K562 (cell line): ENCODE results near the gene ADRM1. TPM values are rescaled to one million over a fixed set of nuclear protein-coding genes. Genes with fewer than 3 reads are reported as not detected.

ENCODE experiments used
- ATAC-seq: fragments of 200-7000 bp; cut with Tn5 transposase; 3 replicates; pipeline ENCODE4 v1.9.1; 2020; ENCODE audit warnings: moderate library complexity
- BruUV-seq: library from RNA; stranded (reverse); fragments of 400-500 nt; replicated peaks from 2 replicates; lab custom pipeline; 2021; lab: Mats Ljungman, UMichigan
- CTCF ChIA-PET: fragments of 300-600 bp; formaldehyde crosslinking; extraction: SDS; loops from one replicate; lab custom pipeline; 2021; ENCODE audit warnings: low intra/inter-chr PET ratio; lab: Yijun Ruan, JAX
- POLR2A ChIA-PET: fragments of 300-600, 350-650 bp; sonication (Branson Sonifier 250); formaldehyde crosslinking; extraction: SDS; loops from one replicate; lab custom pipeline; 2021; ENCODE audit warnings: antibody characterized with exemption, inconsistent platforms; lab: Yijun Ruan, JAX
- DNase-seq, 4 experiments: peaks; one replicate each; pipeline versions ENCODE4 v3.0.0 to v3.0.0-alpha.2; 2011 to 2018; ENCODE audit warnings: low spot score in 3 of 4, mixed read lengths in 3 of 4; ENCODE audit errors: extremely low read depth in 1 of 4
- FAIRE-seq: peaks from 2 replicates; lab custom pipeline; 2011; peaks lifted over from hg19 to GRCh38; lab: Jason Lieb, UNC
- H2AFZ ChIP-seq: 2 replicates; pipeline ENCODE4 v1.6.0; 2011; ENCODE audit warnings: low read depth, low read length, control low read depth, inconsistent platforms
- H3K27ac ChIP-seq: fragments of 200-600 bp; 3 replicates; pipeline ENCODE4 v1.8.0; 2011; ENCODE audit warnings: low read depth, mild to moderate bottlenecking, control low read depth, inconsistent platforms, low read length, moderate library complexity, mixed read lengths; ENCODE audit errors: extremely low read depth
- H3K27me3 ChIP-seq, 2 experiments: fragments of 300-600 bp in 1 of 2; 2 replicates in 1 of 2; 3 replicates in 1 of 2; pipeline versions ENCODE4 v1.6.0 to v1.8.0; 2011; ENCODE audit warnings: inconsistent platforms in 2 of 2, low read length in 2 of 2, mild to moderate bottlenecking in 1 of 2, mixed read lengths in 1 of 2, moderate library complexity in 1 of 2; ENCODE audit not compliant: control insufficient read depth in 2 of 2, insufficient read depth in 2 of 2
- H3K36me3 ChIP-seq: fragments of 300-600 bp; 3 replicates; pipeline ENCODE4 v1.8.0; 2011; ENCODE audit warnings: mild to moderate bottlenecking, low read length, inconsistent platforms; ENCODE audit not compliant: control insufficient read depth, insufficient read depth
- H3K4me1 ChIP-seq, 2 experiments: fragments of 200-600 bp in 1 of 2; replicated peaks in 1 of 2; 2 replicates in 1 of 2; 3 replicates in 1 of 2; pipeline versions ENCODE4 v1.5.1 to v1.8.0; 2011; ENCODE audit warnings: inconsistent platforms in 2 of 2, low read length in 2 of 2, mild to moderate bottlenecking in 1 of 2, mixed read lengths in 1 of 2, moderate library complexity in 1 of 2; ENCODE audit not compliant: control insufficient read depth in 2 of 2, insufficient read depth in 2 of 2
- H3K4me2 ChIP-seq: 2 replicates; pipeline ENCODE4 v1.6.1; 2011; ENCODE audit warnings: low read length, control low read depth, inconsistent platforms, mixed read lengths; ENCODE audit not compliant: insufficient read depth
- H3K4me3 ChIP-seq: fragments of 200-600 bp; sonication (generic), shearing (Covaris generic); 2 replicates; pipeline ENCODE4 v1.5.1; 2016; ENCODE audit warnings: control low read depth, inconsistent platforms
- H3K79me2 ChIP-seq: fragments of 200-600 bp; 3 replicates; pipeline ENCODE4 v1.8.0; 2011; ENCODE audit warnings: low read length, inconsistent platforms; ENCODE audit not compliant: control insufficient read depth, insufficient read depth
- H3K9ac ChIP-seq, 2 experiments: 2 replicates each; pipeline versions ENCODE4 v1.6.0 to v1.6.1; 2011; ENCODE audit warnings: low read depth in 2 of 2, low read length in 2 of 2, control low read depth in 1 of 2, inconsistent platforms in 1 of 2, mild to moderate bottlenecking in 1 of 2, mixed read lengths in 1 of 2; ENCODE audit not compliant: insufficient read depth in 1 of 2
- H3K9me1 ChIP-seq: one replicate; pipeline ENCODE4 v1.6.0; 2011; ENCODE audit warnings: inconsistent platforms, mild to moderate bottlenecking, low read length, moderate library complexity; ENCODE audit not compliant: control insufficient read depth, insufficient read depth
- H3K9me3 ChIP-seq: replicated peaks from 2 replicates; pipeline ENCODE4 v1.5.1; 2011; ENCODE audit warnings: low read depth, low read length, inconsistent platforms; ENCODE audit not compliant: control insufficient read depth, insufficient read depth
- H4K20me1 ChIP-seq: replicated peaks from 2 replicates; pipeline ENCODE4 v1.6.1; 2011; ENCODE audit warnings: low read length, inconsistent platforms, mixed read lengths; ENCODE audit not compliant: control insufficient read depth, insufficient read depth
- CBFB ChIP-seq: sonication (generic); formaldehyde crosslinking; IDR thresholded peaks from 2 replicates; pipeline ENCODE4 v1.4.0; 2020; ENCODE audit warnings: mild to moderate bottlenecking, missing genetic modification reagents
- KDM4B ChIP-seq, 2 experiments: fragments of 450-650 bp in 1 of 2; sonication (generic) in 1 of 2; IDR thresholded peaks; 2 replicates each; pipeline ENCODE4 v1.6.1; 2016 to 2017; ENCODE audit warnings: borderline replicate concordance in 2 of 2, antibody characterized with exemption in 1 of 2, low read depth in 1 of 2, mild to moderate bottlenecking in 1 of 2
- PHB ChIP-seq: fragments of 250-450 bp; sonication (Bioruptor Pico); IDR thresholded peaks from 2 replicates; pipeline ENCODE4 v1.5.0; 2021
- SMAD2 ChIP-seq: fragments of 150-350 bp; IDR thresholded peaks from 2 replicates; pipeline ENCODE4 v1.6.1; 2014; ENCODE audit warnings: low read depth, mild to moderate bottlenecking, low read length
- SNIP1 ChIP-seq: fragments of 450-650 bp; IDR thresholded peaks from 2 replicates; pipeline ENCODE4 v1.7.1; 2017; ENCODE audit warnings: low read depth, mild to moderate bottlenecking
- SOX6 ChIP-seq: fragments of 450-650 bp; IDR thresholded peaks from 2 replicates; pipeline ENCODE4 v1.6.1; 2014; ENCODE audit warnings: mild to moderate bottlenecking
- ZBTB7A ChIP-seq: IDR thresholded peaks from 2 replicates; pipeline ENCODE4 v1.6.1; 2011; ENCODE audit warnings: low read depth, mild to moderate bottlenecking, low read length, moderate library complexity, borderline replicate concordance; ENCODE audit not compliant: control insufficient read depth
- WGBS: fragments of 100-300 bp; shearing (Covaris generic); methylation state at CpG from one replicate; pipeline ENCODE4 v1.1.6; 2016; ENCODE audit warnings: low coverage, mixed read lengths; ENCODE audit not compliant: insufficient coverage; ENCODE audit errors: missing lambda C conversion rate; 5-methylcytosine and 5-hydroxymethylcytosine counted together
- in situ Hi-C: fragments of 300-500 bp; cut with MboI; formaldehyde crosslinking; loops from 4 replicates; pipeline ENCODE4 v1.15.0; 2018; ENCODE audit warnings: inconsistent platforms, mixed read lengths
- intact Hi-C: fragments of 100-400 bp; cut with micrococcal nuclease; formaldehyde crosslinking; loops from 2 replicates; pipeline ENCODE4 v1.14.2; 2022
- polyA plus RNA-seq, 8 experiments: library from polyadenylated mRNA; depleted of rRNA in 4 of 8; stranded (reverse) in 5 of 8; unstranded in 3 of 8; fragments of >200 nt; fragmentation: Nextera tagmentation in 2 of 8; fragmentation: Illumina TruSeq in 1 of 8; extraction: Ambion mirVana in 2 of 8; extraction: Trizol in 1 of 8; gene quantifications; 2 replicates each; pipeline versions ENCODE4 v1.2.1 to v1.2.3, GENCODE V29; 2011 to 2014; ENCODE audit warnings: inconsistent platforms in 1 of 8, missing spikeins in 1 of 8
- total RNA-seq, 7 experiments: library from RNA; depleted of rRNA in 6 of 7; stranded (reverse); fragments of >200 nt in 6 of 7; fragmentation: Illumina TruSeq in 2 of 7; extraction: Trizol in 2 of 7; gene quantifications; 2 replicates each; pipeline versions ENCODE4 v1.2.1 to v1.2.3, GENCODE V29; 2011 to 2021; ENCODE audit warnings: low replicate concordance in 1 of 7
- TF ChIP-seq, protein P1 (sequence below), 3 experiments: IDR thresholded peaks in 2 of 3; conservative IDR thresholded peaks in 1 of 3; 2 replicates each; pipeline ENCODE4 v1.5.1; 2011 to 2012; ENCODE audit warnings: low read length in 3 of 3, mild to moderate bottlenecking in 3 of 3, control low read depth in 2 of 3, improper control_type of control experiment in 1 of 3, inconsistent platforms in 1 of 3, low read depth in 1 of 3, mixed read lengths in 1 of 3, moderate library complexity in 1 of 3; ENCODE audit not compliant: insufficient read depth in 2 of 3
- TF ChIP-seq, protein P2 (sequence below): fragments of 450-650 bp; IDR thresholded peaks from 2 replicates; pipeline ENCODE4 v1.6.1; 2018; ENCODE audit not compliant: partially characterized antibody
- TF ChIP-seq, protein P3 (sequence below): fragments of 250-450 bp; sonication (Bioruptor Pico); IDR thresholded peaks from 2 replicates; pipeline ENCODE4 v1.8.0; 2021; ENCODE audit warnings: moderate library complexity, mild to moderate bottlenecking, inconsistent platforms

ADRM1 gene
- total and polyA plus RNA-seq, 9 of the 15 experiments (the other 6 are each of a cell fraction or from before 2014, with no cell fraction given), result 5.0 to 223 (median 67.4) TPM

DNA sequence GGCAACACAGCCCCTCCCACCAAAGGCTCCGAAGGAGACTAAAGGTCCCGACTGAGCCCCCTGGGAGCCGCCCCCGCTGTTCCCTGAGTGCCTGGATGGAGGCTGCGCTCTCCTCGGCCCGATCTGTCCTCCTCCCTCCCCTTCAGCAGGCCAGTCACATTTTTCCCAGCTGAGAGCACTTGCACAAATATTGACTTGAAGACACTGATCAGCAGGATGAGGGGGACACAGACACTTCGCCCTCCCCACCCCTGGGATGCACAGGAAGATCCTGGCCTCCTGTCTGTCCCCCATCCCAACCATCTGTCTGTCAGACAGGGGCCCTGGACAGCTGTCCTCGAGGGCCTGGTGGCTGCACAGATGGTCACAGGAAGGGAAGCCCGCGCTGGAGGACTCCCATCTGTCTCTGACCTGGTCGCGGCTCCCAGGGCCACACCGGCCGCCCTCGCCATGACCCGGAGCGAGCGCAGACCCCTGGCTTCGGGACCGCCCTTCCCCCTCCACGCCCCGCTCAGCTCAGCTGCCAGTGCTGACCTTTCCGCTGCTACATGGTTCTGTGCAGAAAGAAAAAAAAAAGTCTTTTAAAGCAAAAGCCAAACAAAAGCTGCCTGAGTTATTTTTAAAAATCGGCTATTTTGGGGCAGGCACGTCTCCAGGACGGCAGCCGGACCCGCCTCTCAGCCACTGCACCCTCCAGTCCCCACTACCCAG is 53.2 kb downstream of the ADRM1 start (continued):
- TF ChIP-seq CBFB (CRISPR knock-in tag), result no peak
- TF ChIP-seq ZBTB7A, result peak; percentile 26; the same call in 1 of the 2 replicates
- TF ChIP-seq, all 486 proteins: peak for 2

DNA sequence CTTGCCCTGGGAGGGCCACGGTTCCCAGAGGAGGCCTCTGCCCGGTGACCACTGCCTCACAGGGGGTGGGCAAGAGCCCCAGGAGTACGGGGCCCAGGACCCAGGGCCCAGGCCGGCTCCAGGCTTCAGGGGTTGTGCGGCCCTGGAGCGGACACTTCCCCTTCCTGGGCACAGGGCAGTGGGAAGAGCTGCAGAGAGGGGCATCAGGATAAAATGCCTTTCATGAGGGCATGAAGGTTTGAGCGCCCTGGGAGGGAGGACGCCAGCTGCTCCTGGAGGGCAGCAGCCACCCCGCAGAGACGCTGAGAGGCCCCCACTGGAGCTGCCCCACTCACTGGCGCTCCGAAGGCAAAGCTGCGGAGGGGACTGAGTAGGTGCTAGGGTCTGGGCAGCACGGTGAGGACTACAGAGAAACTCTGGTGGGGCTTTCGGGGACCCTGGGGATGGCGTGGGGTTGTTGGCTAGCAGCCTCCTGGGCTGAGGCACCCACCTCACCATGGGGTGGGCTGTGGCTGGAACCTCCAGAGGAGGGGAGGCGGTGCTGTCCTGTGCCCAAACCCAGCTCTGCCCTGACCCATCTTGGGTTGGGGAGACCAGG is 53.9 kb downstream of the ADRM1 start:
- 0 out of 2 replicates have a peak overlapping the region, but pooled peaks have one; percentile 40 for H2AFZ ChIP-seq
- no peak overlapping the region; the same call in 1 of the 2 replicates for H3K4me3 ChIP-seq
- ChIA-PET CTCF (no interaction called here), POLR2A (interaction anchor here (0.5 to 1.2 kb wide), 4 partner anchors 8 to 18 kb away, joined by 3 to 6 read pairs (median 3); partner anchors contain the start of gene LAMA5)
- H3K9me1 ChIP-seq, result no peaks in the 10 kb centered on the region
- peaks cover 53% of the 10 kb centered on the region for H3K79me2 ChIP-seq
- no peak for ATAC-seq
- 77% methylated on average over 11 of the region's 17 CpGs for WGBS
- peaks cover 30 to 88% of the 10 kb centered on the region in 2 experiments for H3K4me1 ChIP-seq
- FAIRE-seq, result no peak
- in situ Hi-C loops, result no loop called here
- H3K9ac ChIP-seq, result peak overlapping the region; percentile 89 to 93; a peak in 3 of 4 replicates
- intact Hi-C loops, result no loop called here
- H3K4me2 ChIP-seq, result peak overlapping the region; percentile 97
- H3K27me3 ChIP-seq, result no peaks in the 10 kb centered on the region
- DNase-seq, result peak in 1 of 4 experiments; percentile 29
- H4K20me1 ChIP-seq, result 0 out of 2 replicates have a peak, but pooled peaks cover 3% of the 10 kb centered on the region
- BruUV-seq, result no TSS peak
- H3K9me3 ChIP-seq, result no peaks in the 10 kb centered on the region
- peak overlapping the region; percentile 92; the same call in 2 of the 3 replicates for H3K27ac ChIP-seq
- H3K36me3 ChIP-seq, result peaks cover 65% of the 10 kb centered on the region; the same call in 1 of the 3 replicates
- TF ChIP-seq SMAD2 (no peak), PHB (CRISPR knock-in tag) (no peak), SOX6 (no peak), KDM4B (IDR thresholded peaks at IDR 0.05; ENCODE audit: borderline replicate concordance in 2 of 2, low read depth in 1 of 2) (no peak), SNIP1 (no peak)
- TF ChIP-seq, protein P1, sequence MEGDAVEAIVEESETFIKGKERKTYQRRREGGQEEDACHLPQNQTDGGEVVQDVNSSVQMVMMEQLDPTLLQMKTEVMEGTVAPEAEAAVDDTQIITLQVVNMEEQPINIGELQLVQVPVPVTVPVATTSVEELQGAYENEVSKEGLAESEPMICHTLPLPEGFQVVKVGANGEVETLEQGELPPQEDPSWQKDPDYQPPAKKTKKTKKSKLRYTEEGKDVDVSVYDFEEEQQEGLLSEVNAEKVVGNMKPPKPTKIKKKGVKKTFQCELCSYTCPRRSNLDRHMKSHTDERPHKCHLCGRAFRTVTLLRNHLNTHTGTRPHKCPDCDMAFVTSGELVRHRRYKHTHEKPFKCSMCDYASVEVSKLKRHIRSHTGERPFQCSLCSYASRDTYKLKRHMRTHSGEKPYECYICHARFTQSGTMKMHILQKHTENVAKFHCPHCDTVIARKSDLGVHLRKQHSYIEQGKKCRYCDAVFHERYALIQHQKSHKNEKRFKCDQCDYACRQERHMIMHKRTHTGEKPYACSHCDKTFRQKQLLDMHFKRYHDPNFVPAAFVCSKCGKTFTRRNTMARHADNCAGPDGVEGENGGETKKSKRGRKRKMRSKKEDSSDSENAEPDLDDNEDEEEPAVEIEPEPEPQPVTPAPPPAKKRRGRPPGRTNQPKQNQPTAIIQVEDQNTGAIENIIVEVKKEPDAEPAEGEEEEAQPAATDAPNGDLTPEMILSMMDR (IDR thresholded peaks at IDR 0.05 in 2 of 3, conservative IDR thresholded peaks at IDR 0.05 in 1 of 3; ENCODE audit: insufficient read depth in 2 of 3, low read depth in 1 of 3, low read length in 3 of 3), result no peak
- TF ChIP-seq, protein P2, sequence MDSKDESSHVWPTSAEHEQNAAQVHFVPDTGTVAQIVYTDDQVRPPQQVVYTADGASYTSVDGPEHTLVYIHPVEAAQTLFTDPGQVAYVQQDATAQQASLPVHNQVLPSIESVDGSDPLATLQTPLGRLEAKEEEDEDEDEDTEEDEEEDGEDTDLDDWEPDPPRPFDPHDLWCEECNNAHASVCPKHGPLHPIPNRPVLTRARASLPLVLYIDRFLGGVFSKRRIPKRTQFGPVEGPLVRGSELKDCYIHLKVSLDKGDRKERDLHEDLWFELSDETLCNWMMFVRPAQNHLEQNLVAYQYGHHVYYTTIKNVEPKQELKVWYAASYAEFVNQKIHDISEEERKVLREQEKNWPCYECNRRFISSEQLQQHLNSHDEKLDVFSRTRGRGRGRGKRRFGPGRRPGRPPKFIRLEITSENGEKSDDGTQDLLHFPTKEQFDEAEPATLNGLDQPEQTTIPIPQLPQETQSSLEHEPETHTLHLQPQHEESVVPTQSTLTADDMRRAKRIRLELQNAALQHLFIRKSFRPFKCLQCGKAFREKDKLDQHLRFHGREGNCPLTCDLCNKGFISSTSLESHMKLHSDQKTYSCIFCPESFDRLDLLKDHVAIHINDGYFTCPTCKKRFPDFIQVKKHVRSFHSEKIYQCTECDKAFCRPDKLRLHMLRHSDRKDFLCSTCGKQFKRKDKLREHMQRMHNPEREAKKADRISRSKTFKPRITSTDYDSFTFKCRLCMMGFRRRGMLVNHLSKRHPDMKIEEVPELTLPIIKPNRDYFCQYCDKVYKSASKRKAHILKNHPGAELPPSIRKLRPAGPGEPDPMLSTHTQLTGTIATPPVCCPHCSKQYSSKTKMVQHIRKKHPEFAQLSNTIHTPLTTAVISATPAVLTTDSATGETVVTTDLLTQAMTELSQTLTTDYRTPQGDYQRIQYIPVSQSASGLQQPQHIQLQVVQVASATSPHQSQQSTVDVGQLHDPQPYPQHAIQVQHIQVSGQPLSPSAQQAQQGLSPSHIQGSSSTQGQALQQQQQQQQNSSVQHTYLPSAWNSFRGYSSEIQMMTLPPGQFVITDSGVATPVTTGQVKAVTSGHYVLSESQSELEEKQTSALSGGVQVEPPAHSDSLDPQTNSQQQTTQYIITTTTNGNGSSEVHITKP, result no peak
- TF ChIP-seq, protein P3, sequence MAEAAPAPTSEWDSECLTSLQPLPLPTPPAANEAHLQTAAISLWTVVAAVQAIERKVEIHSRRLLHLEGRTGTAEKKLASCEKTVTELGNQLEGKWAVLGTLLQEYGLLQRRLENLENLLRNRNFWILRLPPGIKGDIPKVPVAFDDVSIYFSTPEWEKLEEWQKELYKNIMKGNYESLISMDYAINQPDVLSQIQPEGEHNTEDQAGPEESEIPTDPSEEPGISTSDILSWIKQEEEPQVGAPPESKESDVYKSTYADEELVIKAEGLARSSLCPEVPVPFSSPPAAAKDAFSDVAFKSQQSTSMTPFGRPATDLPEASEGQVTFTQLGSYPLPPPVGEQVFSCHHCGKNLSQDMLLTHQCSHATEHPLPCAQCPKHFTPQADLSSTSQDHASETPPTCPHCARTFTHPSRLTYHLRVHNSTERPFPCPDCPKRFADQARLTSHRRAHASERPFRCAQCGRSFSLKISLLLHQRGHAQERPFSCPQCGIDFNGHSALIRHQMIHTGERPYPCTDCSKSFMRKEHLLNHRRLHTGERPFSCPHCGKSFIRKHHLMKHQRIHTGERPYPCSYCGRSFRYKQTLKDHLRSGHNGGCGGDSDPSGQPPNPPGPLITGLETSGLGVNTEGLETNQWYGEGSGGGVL (CRISPR knock-in tag), result no peak
